GM19372 (cell line): ENCODE results near the gene RCN1.

Source experiments
- ATAC-seq: cut with Tn5 transposase; IDR thresholded peaks from one replicate; pipeline ENCODE4 v1.9.1; 2021; ENCODE audit warnings: mild to moderate bottlenecking, low read depth, moderate library complexity; ENCODE audit not compliant: unreplicated experiment

RCN1 gene

DNA sequence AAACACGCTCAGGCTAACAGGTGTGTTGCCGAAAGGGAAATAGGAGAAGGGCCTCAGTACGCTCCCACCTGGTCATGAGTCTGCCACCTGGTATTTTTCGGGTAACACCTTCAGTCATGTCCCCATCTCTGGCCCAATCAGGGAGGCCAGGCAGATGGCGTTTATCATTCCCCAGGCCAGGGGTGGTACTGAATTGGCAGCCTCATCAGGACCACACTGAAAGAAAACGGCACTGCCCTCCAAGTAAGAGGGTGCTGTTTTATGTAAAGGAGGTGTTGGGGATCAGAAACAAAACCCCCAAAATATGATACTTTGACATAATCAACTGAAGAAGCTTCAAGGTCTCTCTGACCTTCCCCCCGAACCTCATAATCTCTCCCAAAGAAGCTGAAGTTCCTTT lies 58.9 kb downstream of the RCN1 start:
- no peak for ATAC-seq

DNA sequence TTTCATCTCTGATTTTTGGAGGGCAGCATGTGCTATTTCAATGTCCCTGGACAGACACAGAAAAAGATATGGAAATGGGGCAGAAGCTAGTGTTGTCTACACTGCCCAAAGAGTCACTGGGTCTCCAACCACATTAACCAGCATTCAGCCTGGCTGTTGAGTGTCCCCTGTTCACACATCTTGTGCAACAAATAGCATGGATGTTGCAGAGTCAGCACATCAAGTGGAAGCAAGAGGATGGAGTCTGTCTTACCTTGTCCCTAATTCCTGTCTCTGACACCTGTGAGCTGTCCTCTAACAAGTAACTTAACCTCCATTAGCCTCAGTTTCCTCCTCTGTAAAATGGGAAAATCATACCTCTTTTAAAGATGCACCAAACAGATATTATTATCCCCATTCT lies 60.2 kb downstream of the RCN1 start:
- no peak for ATAC-seq

DNA sequence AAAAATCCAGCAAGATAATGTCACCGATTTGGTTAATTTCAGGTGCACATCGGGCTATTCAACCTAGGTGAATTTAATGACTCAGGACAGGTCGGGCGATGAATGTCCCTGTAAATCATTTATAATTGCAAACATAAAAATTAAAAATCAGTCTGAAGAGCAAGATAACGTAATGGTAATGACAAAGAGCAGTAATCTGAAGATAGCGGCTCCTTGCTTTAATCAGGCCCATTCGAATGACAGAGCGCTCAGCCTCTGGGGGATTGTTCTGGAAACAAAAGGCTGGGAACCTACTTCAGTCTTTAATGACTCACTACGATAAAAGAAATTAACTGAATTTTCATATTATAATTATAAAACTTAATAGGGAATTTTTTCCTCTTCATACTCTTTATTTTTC lies 61.3 kb downstream of the RCN1 start:
- ATAC-seq = no peak

DNA sequence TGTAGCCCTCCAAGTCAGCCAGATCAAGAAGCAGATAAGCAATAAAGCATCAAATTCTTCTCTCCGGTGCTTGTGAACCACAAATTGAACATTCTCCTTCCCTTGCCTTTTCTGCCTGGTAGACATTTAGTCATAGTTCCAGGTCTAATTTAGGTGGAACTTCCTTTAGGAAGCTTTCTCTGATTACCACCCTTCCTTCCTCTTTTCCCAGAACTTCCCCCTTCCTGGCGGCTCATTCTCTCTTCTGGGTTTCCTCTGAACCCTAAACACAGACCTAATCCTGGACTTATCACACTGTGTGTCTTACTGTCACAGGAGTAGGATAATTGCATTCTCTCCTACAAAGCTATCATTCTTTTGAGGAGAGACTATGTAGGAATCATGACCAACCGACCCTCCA lies 61.9 kb downstream of the RCN1 start:
- ATAC-seq = no peak

DNA sequence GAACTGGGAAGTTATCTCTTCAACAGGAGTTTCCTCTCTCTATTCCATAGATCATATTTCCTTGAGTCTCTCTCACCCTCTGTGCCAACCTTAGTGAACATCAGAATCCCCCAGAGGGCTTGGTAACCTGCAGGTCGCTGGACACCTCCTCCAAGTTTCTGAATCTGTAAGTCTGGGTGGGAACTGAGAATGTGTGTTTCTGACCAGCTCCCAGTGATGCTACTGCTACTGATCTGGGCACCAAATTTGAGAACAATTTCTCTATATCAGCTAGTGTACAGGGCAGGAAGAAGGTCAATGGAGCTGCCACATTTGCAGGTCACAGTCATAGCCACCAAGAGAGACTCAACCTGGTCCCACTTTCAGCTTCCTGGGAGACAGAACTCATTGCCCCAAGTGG lies 62.9 kb downstream of the RCN1 start:
- ATAC-seq = peak; percentile 35

DNA sequence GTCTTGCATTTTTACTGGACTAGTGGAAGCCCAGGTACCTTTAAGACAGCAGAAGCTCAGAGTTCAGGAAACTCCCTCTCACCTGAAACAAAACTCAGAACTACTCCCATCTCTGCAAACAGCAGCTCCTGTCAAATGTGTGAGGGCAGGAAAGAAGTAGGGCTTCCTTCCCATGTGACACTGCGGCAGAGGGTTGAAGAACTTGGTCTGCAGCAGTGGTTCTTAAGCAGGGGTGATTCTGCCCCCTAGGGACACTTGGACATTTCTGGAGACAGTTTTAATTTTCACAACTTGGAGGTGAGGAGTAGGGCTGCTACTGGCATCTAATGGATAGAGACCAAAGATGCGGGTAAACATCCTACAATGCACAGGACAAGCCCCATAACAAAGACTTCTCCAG lies 63.4 kb downstream of the RCN1 start:
- peak; percentile 46 for ATAC-seq
